GM12892 (cell line): Measurements from ENCODE around the gene LFNG.

Experiments
- POLR2A ChIP-seq: IDR thresholded peaks from 2 replicates; pipeline ENCODE4 v1.6.1; 2011; ENCODE audit warnings: low read depth, low read length, control low read depth
- POLR2AphosphoS5 ChIP-seq: IDR thresholded peaks from 2 replicates; pipeline ENCODE4 v1.6.1; 2011; ENCODE audit warnings: low read depth, low read length, control low read depth

- TF ChIP-seq POLR2AphosphoS5 (no peak), POLR2A (no peak)
These were observed 26.1 kb upstream of the LFNG start for GRCh38 chr7:2493205-2494164.
